ENCODE data around the gene MAMDC2.

MAMDC2 gene

GRCh38 chr9:70065572-70065971 is 21.9 kb downstream of the MAMDC2 start:
- no peak for DNase-seq (ENCODE audit: low read depth)

GRCh38 chr9:70066418-70066817 is 22.8 kb downstream of the MAMDC2 start:
- no peak for DNase-seq (ENCODE audit: low read depth)

- no peak for DNase-seq (ENCODE audit: low read depth)
Observed at GRCh38 chr9:70066874-70067273, 23.2 kb downstream of the MAMDC2 start.

GRCh38 chr9:70069704-70070103 is 26.1 kb downstream of the MAMDC2 start:
- no peak for DNase-seq (ENCODE audit: low read depth)

- peak; percentile 9 for DNase-seq (ENCODE audit: low read depth)
Observed at GRCh38 chr9:70073193-70073592, 29.5 kb downstream of the MAMDC2 start.

GRCh38 chr9:70073756-70074155 is 30.1 kb downstream of the MAMDC2 start:
- DNase-seq (ENCODE audit: low read depth) = no peak

GRCh38 chr9:70076678-70077077 is 33.0 kb downstream of the MAMDC2 start:
- DNase-seq (ENCODE audit: low read depth) = no peak

GRCh38 chr9:70079417-70080037 is 35.9 kb downstream of the MAMDC2 start:
- DNase-seq (ENCODE audit: low read depth) = no peak

GRCh38 chr9:70080481-70081119 is 37.0 kb downstream of the MAMDC2 start:
- DNase-seq (ENCODE audit: low read depth) = peak; percentile 51

- DNase-seq (ENCODE audit: low read depth) = peak; percentile 66
Observed at GRCh38 chr9:70081120-70081495, 37.5 kb downstream of the MAMDC2 start.

- no peak for DNase-seq (ENCODE audit: low read depth)
Observed at GRCh38 chr9:70083429-70083828, 39.8 kb downstream of the MAMDC2 start.

- peak; percentile 34 for DNase-seq (ENCODE audit: low read depth)
Observed at GRCh38 chr9:70085241-70085640, 41.6 kb downstream of the MAMDC2 start.

GRCh38 chr9:70091103-70091502 is 47.5 kb downstream of the MAMDC2 start:
- no peak for DNase-seq (ENCODE audit: low read depth)

- DNase-seq (ENCODE audit: low read depth) = no peak
Observed at GRCh38 chr9:70091572-70091971, 47.9 kb downstream of the MAMDC2 start.

- no peak for DNase-seq (ENCODE audit: low read depth)
Observed at GRCh38 chr9:70092190-70092589, 48.5 kb downstream of the MAMDC2 start.

GRCh38 chr9:70093095-70093494 is 49.4 kb downstream of the MAMDC2 start:
- DNase-seq (ENCODE audit: low read depth) = no peak

- DNase-seq (ENCODE audit: low read depth) = no peak
Observed at GRCh38 chr9:70093944-70094343, 50.3 kb downstream of the MAMDC2 start.

- no peak for DNase-seq (ENCODE audit: low read depth)
Observed at GRCh38 chr9:70094747-70095146, 51.1 kb downstream of the MAMDC2 start.

GRCh38 chr9:70097187-70097586 is 53.5 kb downstream of the MAMDC2 start:
- DNase-seq (ENCODE audit: low read depth) = no peak

- no peak for DNase-seq (ENCODE audit: low read depth)
Observed at GRCh38 chr9:70100362-70100761, 56.7 kb downstream of the MAMDC2 start.

GRCh38 chr9:70101265-70101664 is 57.6 kb downstream of the MAMDC2 start:
- peak; percentile 49 for DNase-seq (ENCODE audit: low read depth)

GRCh38 chr9:70105147-70105546 is 61.5 kb downstream of the MAMDC2 start:
- DNase-seq (ENCODE audit: low read depth) = no peak

GRCh38 chr9:70106571-70106970 is 62.9 kb downstream of the MAMDC2 start:
- no peak for DNase-seq (ENCODE audit: low read depth)

GRCh38 chr9:70107558-70107957 is 63.9 kb downstream of the MAMDC2 start:
- no peak for DNase-seq (ENCODE audit: low read depth)

All from ELR (cell line).